Endothelial cell of umbilical vein (primary cell): ENCODE data around the gene PTGER2.

Experiments used
- EZH2 ChIP-seq: IDR thresholded peaks from 2 replicates; pipeline ENCODE4 v1.6.1; 2012; ENCODE audit warnings: borderline replicate concordance, low read depth, mild to moderate bottlenecking, moderate library complexity, low read length, inconsistent platforms; ENCODE audit not compliant: severe bottlenecking
- MYC ChIP-seq: IDR thresholded peaks from one replicate; pipeline ENCODE4 v1.6.1; 2011; ENCODE audit warnings: mild to moderate bottlenecking, low read depth, low read length
- POLR2A ChIP-seq: IDR thresholded peaks from 2 replicates; pipeline ENCODE4 v1.6.1; 2012; ENCODE audit warnings: low read depth, mild to moderate bottlenecking, control low read depth, low read length
- TF ChIP-seq, protein P1 (sequence below), 2 donors: IDR thresholded peaks; 1 replicate in 1 of 2; 2 replicates in 1 of 2; pipeline ENCODE4 v1.5.1; 2011; ENCODE audit warnings: low read length in 2 of 2, mild to moderate bottlenecking in 2 of 2, moderate library complexity in 2 of 2, control low read depth in 1 of 2, inconsistent platforms in 1 of 2, low read depth in 1 of 2; ENCODE audit not compliant: insufficient read depth in 1 of 2; ENCODE audit errors: extremely low read depth in 1 of 2

DNA sequence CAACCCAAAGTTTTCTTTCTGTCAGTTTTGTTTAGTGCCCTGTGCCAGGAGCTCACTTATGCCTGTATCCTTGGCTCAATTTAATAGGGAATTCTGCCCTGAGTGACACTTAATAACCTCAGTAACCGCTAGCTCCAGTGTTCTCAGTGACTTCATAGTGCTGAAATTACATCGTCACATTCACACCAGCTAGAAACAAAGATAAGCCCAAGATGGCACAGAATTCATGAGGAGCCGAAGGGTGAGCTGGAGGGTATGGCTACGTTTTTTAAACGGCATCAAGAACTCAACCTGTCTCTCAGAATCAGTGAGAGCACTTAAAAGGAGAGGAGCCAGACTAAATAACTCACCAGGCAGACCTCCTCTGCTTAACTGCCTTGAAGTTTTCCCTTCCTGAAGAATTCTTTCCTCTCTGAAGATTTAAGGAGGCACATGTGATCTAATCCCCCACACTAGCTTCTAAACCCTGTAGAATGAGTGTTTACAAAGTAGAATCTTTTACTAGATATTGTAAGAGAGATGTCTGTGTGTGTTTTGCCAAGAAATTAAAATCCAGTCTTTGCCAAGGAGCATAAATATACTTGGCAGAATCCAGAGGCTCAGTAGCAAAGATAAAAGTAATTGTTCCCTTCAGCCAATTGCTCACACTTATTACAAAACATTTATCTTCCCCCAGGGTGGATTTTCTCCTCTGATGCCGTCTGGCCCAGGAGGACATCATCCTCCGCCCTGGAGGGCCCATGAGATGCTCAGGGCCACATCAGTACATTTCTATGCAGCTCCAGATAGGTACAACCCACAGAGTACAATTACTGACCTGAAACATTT is 37.3 kb downstream of the PTGER2 start:
- TF ChIP-seq EZH2 (no peak), MYC (no peak), POLR2A (no peak)
- TF ChIP-seq, protein P1, sequence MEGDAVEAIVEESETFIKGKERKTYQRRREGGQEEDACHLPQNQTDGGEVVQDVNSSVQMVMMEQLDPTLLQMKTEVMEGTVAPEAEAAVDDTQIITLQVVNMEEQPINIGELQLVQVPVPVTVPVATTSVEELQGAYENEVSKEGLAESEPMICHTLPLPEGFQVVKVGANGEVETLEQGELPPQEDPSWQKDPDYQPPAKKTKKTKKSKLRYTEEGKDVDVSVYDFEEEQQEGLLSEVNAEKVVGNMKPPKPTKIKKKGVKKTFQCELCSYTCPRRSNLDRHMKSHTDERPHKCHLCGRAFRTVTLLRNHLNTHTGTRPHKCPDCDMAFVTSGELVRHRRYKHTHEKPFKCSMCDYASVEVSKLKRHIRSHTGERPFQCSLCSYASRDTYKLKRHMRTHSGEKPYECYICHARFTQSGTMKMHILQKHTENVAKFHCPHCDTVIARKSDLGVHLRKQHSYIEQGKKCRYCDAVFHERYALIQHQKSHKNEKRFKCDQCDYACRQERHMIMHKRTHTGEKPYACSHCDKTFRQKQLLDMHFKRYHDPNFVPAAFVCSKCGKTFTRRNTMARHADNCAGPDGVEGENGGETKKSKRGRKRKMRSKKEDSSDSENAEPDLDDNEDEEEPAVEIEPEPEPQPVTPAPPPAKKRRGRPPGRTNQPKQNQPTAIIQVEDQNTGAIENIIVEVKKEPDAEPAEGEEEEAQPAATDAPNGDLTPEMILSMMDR (IDR thresholded peaks at IDR 0.05; ENCODE audit: extremely low read depth in 1 of 2, insufficient read depth in 1 of 2, low read depth in 1 of 2, low read length in 2 of 2), result no peak
